Measurements from ENCODE around the gene ATP6V0E2. TPM values are rescaled to one million over a fixed set of nuclear protein-coding genes. Genes with fewer than 3 reads are reported as not detected.

The ATP6V0E2 gene
- total RNA-seq, 1 experiment from 2014 or later, result 26.2 TPM

GRCh38 chr7:149879766-149880637, 6.2 kb downstream of the ATP6V0E2 start (continued):
- TF ChIP-seq SMAD4 (CRISPR knock-in tag; IDR thresholded peaks at IDR 0.05), result no peak
- TF ChIP-seq, protein P1, sequence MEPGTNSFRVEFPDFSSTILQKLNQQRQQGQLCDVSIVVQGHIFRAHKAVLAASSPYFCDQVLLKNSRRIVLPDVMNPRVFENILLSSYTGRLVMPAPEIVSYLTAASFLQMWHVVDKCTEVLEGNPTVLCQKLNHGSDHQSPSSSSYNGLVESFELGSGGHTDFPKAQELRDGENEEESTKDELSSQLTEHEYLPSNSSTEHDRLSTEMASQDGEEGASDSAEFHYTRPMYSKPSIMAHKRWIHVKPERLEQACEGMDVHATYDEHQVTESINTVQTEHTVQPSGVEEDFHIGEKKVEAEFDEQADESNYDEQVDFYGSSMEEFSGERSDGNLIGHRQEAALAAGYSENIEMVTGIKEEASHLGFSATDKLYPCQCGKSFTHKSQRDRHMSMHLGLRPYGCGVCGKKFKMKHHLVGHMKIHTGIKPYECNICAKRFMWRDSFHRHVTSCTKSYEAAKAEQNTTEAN (CRISPR knock-in tag; IDR thresholded peaks at IDR 0.05), result no peak
- no peak for TF ChIP-seq TEAD1 (CRISPR knock-in tag; IDR thresholded peaks at IDR 0.05)
- TF ChIP-seq, protein P2, sequence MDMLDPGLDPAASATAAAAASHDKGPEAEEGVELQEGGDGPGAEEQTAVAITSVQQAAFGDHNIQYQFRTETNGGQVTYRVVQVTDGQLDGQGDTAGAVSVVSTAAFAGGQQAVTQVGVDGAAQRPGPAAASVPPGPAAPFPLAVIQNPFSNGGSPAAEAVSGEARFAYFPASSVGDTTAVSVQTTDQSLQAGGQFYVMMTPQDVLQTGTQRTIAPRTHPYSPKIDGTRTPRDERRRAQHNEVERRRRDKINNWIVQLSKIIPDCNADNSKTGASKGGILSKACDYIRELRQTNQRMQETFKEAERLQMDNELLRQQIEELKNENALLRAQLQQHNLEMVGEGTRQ (CRISPR knock-in tag; IDR thresholded peaks at IDR 0.05), result no peak
- no peak for TF ChIP-seq ZNF423 (CRISPR knock-in tag; IDR thresholded peaks at IDR 0.05)
- TF ChIP-seq OVOL2 (CRISPR knock-in tag; IDR thresholded peaks at IDR 0.05; ENCODE audit: borderline replicate concordance), result no peak
- no peak for TF ChIP-seq NR1H2 (CRISPR knock-in tag; IDR thresholded peaks at IDR 0.05)
- TF ChIP-seq, protein P3, sequence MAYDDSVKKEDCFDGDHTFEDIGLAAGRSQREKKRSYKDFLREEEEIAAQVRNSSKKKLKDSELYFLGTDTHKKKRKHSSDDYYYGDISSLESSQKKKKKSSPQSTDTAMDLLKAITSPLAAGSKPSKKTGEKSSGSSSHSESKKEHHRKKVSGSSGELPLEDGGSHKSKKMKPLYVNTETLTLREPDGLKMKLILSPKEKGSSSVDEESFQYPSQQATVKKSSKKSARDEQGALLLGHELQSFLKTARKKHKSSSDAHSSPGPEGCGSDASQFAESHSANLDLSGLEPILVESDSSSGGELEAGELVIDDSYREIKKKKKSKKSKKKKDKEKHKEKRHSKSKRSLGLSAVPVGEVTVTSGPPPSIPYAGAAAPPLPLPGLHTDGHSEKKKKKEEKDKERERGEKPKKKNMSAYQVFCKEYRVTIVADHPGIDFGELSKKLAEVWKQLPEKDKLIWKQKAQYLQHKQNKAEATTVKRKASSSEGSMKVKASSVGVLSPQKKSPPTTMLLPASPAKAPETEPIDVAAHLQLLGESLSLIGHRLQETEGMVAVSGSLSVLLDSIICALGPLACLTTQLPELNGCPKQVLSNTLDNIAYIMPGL (CRISPR knock-in tag; IDR thresholded peaks at IDR 0.05), result no peak
- TF ChIP-seq GTF2I (CRISPR knock-in tag; conservative IDR thresholded peaks at IDR 0.05), result no peak
- TF ChIP-seq, protein P4, sequence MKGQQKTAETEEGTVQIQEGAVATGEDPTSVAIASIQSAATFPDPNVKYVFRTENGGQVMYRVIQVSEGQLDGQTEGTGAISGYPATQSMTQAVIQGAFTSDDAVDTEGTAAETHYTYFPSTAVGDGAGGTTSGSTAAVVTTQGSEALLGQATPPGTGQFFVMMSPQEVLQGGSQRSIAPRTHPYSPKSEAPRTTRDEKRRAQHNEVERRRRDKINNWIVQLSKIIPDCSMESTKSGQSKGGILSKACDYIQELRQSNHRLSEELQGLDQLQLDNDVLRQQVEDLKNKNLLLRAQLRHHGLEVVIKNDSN (CRISPR knock-in tag; IDR thresholded peaks at IDR 0.05), result no peak
- TF ChIP-seq ZNF532 (CRISPR knock-in tag; IDR thresholded peaks at IDR 0.05; ENCODE audit: borderline replicate concordance), result no peak

DNA sequence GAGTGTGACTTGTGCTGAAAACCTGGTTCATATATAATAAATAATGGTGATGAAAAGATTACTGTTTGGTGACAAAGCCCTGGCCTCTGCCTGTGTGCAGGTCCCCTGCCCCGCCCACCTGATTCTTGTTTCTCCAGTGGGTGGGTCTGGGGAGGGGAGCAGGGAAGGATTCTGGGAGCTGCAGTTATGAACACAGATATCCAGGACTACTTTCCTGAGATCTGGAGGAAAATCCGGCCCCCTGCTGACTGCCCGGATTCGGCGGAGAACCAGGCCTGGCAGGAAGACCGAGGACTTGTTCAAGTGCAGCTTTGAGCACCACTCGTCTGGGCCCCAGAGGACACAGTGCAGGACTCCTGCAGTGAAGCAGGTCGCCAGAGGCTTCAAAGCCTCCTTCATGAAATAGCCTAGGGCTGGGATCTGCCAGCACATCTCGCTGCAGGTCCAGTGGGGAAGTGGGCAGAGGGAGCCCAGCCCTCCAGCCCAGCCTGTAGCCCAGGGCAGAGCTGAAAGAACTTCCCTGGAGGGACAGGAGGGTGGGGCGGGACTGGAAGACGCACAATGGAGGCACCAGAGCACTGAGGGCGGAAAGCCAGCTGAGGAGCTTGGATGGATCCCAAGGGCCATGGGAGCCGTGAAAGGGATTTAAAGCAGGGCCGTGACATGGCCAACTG, 7.0 kb downstream of the ATP6V0E2 start:
- POLR2A ChIA-PET, result no interaction called here
- ATAC-seq (no peak), DNase-seq (ENCODE audit: low spot score) (no peak)
- H3K4me1 Mint-ChIP-seq, result peaks cover 14% of the 10 kb centered on the region
- H3K27me3 Mint-ChIP-seq (ENCODE audit: low read depth), result peaks cover 1% of the 10 kb centered on the region; the same call in 1 of the 2 replicates
- CTCF ChIA-PET, result interaction anchor here (1.0 to 3.1 kb wide), 2 partner anchors 19 to 1073 kb away, joined by 3 to 17 read pairs; no protein-coding TSS in a partner anchor
- no peaks in the 10 kb centered on the region for H3K9me3 Mint-ChIP-seq
- H3K27ac Mint-ChIP-seq, result no peak overlapping the region
- H3K36me3 Mint-ChIP-seq, result no peaks in the 10 kb centered on the region
- no peak overlapping the region for H3K4me3 Mint-ChIP-seq
- no peak for TF ChIP-seq NR2C2 (CRISPR knock-in tag; IDR thresholded peaks at IDR 0.05)
- no peak for TF ChIP-seq JUN (CRISPR knock-in tag; IDR thresholded peaks at IDR 0.05)
- TF ChIP-seq GABPB1 (CRISPR knock-in tag; IDR thresholded peaks at IDR 0.05), result no peak
- no peak for TF ChIP-seq SMAD3 (CRISPR knock-in tag; IDR thresholded peaks at IDR 0.05; ENCODE audit: borderline replicate concordance)
- TF ChIP-seq FOXJ3 (CRISPR knock-in tag; IDR thresholded peaks at IDR 0.05; ENCODE audit: borderline replicate concordance), result no peak
- no peak for TF ChIP-seq MLX (CRISPR knock-in tag; IDR thresholded peaks at IDR 0.05)
- TF ChIP-seq MYBL2 (CRISPR knock-in tag; IDR thresholded peaks at IDR 0.05), result no peak
- TF ChIP-seq ZNF423 (CRISPR knock-in tag; IDR thresholded peaks at IDR 0.05), result no peak
- no peak for TF ChIP-seq ZNF232 (CRISPR knock-in tag; IDR thresholded peaks at IDR 0.05)
- no peak for TF ChIP-seq E2F5 (CRISPR knock-in tag; IDR thresholded peaks at IDR 0.05)
- no peak for TF ChIP-seq ATF1 (CRISPR knock-in tag; IDR thresholded peaks at IDR 0.05)
- TF ChIP-seq CREB1 (CRISPR knock-in tag; IDR thresholded peaks at IDR 0.05), result no peak
- TF ChIP-seq IRF2 (CRISPR knock-in tag; IDR thresholded peaks at IDR 0.05; ENCODE audit: borderline replicate concordance, low read depth), result no peak
- no peak for TF ChIP-seq NR3C1 (CRISPR knock-in tag; conservative IDR thresholded peaks at IDR 0.05; ENCODE audit: low read depth)

All from WTC11 (cell line).